NCI-H2196 (cell line): ENCODE results near the gene IMMP2L.
"Not testable (repeated sequence)": the region's sequence is repeated elsewhere in the genome, so short reads cannot be mapped to it uniquely, and the experiment has no call there.

Experiments
- DNase-seq: peaks from one replicate; lab custom pipeline; 2025; ENCODE audit not compliant: unreplicated experiment; lab: John Stamatoyannopoulos, UW

The IMMP2L gene

GRCh38 chr7:111510062-111510461 is 52.2 kb downstream of the IMMP2L start:
- DNase-seq = no peak

- no peak for DNase-seq
Observed at GRCh38 chr7:111509288-111509687, 53.0 kb downstream of the IMMP2L start.

DNA sequence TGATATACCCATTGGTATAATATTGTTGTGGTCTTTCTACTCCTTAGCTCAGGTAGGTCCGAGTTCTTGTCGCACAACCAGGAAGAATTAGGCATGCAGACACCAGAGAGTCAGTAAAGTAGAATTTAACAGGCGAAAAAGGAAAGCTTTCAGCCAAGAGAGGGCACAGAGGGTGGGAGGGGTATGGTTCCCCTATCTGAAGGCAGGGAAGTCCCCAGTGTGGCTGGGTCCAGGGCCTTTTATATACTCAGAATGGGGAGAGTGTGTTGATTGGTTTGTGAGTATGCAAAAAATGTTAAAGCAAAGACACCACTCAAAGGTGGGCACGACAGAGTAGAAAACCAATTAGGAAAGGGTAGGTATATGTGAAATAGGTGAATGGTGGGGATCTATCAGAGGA is 53.9 kb downstream of the IMMP2L start:
- no peak for DNase-seq

DNA sequence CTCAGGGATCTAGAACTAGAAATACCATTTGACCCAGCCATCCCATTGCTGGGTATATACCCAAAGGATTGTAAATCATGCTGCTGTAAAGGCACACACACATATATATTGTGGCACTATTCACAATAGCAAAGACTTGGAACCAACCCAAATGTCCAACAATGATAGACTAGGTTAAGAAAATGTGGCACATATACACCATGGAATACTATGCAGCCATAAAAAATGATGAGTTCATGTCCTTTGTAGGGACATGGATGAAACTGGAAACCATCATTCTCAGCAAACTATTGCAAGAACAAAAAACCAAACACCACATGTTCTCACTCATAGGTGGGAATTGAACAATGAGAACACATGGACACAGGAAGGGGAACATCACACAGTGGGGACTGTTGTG is 56.9 kb downstream of the IMMP2L start:
- not testable (repeated sequence) for DNase-seq

- DNase-seq = not testable (repeated sequence)
Observed at GRCh38 chr7:111501799-111502198, 60.5 kb downstream of the IMMP2L start.

GRCh38 chr7:111499027-111499426 is 63.3 kb downstream of the IMMP2L start:
- no peak for DNase-seq

DNA sequence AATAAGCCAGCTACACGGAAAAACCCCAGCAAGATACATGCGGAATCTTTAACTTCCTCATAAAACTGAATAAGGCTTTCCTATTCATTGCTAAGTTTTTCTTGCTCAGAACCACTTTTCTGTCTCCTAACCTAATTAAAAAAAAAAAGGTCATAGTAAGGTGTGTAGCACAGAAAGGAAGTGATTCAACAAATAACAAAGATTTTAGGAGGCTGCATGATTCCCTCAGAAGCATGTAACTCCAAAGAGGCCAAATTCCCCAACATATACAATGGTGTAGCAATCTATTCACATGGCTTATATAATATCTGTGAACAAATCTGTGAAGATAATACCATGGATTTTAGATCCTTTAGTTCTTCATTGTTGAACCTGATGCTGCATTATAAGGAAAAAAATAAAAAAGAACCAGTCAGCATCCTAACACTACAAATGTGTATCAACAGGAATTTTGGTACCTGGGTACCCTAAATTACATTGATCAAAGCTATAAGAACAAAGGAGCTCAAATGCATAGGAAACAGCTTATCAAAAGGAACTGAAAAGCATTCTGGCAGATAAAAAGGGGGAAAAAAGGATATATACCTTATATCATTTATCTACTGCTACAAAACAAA is 63.8 kb downstream of the IMMP2L start:
- DNase-seq = no peak

DNA sequence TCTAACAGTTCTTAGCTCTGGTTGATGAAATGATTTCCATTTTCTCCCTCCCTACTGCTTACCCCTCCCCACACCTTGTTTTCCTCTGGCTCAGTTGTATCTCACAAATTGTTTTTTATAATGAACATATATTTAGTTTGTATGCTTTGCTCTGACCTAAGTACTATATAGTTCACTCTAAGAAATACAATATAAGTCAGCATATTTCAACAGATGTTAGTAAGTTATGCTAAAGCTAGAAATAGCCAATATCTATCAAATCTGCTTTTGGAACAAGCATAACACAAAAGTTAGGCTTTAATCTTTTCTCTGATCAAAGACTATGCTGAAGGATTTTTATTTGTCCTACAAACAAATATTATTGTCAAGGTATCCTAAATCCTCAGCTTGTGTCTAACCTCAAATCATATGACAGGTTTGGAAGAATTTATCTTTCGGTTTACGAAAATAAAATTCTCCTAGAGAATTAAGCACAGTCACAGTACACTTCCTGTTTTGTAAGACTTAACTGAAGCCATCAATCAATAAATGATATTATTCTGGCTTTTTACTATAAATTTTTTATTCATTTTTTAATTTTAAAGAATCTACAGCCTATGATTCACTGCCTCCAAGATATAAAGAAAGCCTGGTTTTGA is 67.0 kb downstream of the IMMP2L start:
- no peak for DNase-seq

DNA sequence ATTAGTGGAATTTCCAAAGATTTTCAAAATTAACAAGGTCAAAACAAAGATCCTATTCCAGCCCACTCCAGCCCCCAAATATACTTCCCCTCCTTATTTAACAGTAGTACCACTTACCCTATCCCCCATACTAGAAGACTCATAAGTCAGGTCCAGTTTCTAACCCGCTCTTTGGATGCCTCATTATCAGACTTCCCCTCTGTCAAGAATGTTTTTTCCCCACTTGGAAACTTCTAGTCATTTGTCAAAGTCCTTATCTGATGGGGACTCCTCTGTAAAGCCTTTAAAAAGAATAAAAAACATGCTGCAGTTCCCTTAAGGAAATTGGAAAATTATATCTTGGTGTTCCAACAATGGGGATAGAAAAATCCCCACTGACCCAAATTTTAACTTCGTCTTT is 70.1 kb downstream of the IMMP2L start:
- no peak for DNase-seq

- peak; percentile 45 for DNase-seq
Observed at GRCh38 chr7:111486472-111487142, 75.7 kb downstream of the IMMP2L start.

GRCh38 chr7:111485701-111486380 is 76.5 kb downstream of the IMMP2L start:
- DNase-seq = no peak

DNA sequence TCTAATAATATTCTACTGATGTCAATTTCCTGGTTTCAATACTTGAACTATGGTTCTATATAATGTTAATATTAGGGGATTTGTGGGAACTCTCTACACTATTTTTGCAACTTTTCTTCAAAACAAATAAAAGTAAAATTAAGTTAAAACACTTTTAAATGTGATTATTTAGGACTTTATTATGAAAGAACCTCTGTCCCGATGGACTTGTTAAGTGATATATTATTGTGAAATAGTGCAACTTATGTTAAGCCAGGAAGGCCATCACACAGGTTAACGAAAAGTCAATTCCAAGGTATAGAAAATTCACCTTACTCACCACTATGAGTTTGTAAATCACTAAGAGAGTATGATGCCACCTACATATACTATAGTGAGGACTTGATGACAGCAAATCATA is 79.2 kb downstream of the IMMP2L start:
- no peak for DNase-seq

DNA sequence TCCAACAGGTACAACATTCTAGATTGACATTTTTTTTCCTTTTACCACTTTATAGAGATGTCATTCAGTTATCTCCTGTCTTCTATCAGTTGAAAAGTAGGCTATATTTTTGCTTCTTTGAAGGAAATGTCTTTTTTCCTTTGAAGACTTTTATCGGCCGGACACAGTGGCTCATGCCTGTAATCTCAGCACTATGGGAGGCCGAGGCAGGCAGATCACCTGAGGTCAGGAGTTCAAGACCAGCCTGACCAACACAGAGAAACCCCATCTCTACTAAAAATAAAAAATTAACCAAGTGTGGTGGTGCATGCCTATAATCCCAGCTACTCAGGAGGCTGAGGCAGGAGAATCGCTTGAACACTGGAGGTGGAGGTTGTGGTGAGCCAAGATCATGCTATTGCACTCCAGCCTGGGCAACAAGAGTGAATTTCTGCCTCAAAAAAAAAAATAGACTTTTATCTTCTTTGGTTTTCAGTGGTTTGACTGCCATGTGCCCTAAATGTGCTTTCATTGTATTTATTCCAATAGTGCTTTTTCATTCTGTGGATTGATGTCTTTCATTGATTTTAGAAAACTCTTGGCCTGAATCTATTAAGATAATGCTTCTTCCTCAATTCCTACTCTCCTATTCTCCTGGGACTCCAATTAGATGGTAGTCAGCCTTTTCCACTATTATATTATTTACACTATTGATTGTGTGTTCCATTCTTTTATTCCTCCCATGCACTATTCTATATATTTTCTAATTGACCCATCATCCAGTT is 84.6 kb downstream of the IMMP2L start:
- DNase-seq = no peak

- no peak for DNase-seq
Observed at GRCh38 chr7:111476586-111477293, 85.6 kb downstream of the IMMP2L start.

- no peak for DNase-seq
Observed at GRCh38 chr7:111475959-111476358, 86.3 kb downstream of the IMMP2L start.

GRCh38 chr7:111475419-111475748 is 86.9 kb downstream of the IMMP2L start:
- DNase-seq = no peak

GRCh38 chr7:111474723-111475418 is 87.4 kb downstream of the IMMP2L start:
- DNase-seq = no peak

DNA sequence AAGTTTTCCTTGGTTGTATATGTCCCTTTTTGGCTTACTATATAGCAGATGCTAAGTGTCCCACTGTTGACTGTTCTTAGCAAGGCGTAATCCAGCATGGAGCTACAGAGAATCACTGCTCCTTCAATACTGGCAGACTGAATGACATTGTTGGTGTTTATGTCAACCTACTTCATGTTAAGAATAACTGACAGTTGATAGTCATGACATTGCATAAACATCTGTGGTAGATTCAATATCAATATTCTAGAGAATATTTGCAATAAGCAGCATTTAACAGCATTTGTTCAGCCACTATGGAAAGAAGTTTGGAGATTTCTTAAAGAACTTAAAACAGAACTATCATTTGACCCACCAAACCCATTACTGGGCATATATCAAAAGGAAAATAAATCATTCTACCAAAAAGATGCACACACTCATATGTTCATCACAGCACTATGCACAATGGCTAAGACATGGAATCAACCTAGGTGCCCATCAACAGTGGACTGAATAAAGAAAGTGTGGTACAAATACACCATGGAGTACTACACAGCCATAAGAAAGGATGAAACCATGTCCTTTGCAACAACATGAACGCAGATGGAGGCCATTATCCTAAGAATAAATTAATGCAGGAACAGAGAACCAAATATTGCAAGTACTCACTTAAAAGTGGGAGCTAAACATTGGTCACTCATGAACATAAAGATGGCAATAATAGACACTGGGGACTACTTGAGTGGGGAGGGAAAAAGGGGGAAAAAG is 88.7 kb downstream of the IMMP2L start:
- no peak for DNase-seq

- DNase-seq = no peak
Observed at GRCh38 chr7:111470998-111471397, 91.3 kb downstream of the IMMP2L start.
